ENCODE results near the gene DAZAP1.

DNA sequence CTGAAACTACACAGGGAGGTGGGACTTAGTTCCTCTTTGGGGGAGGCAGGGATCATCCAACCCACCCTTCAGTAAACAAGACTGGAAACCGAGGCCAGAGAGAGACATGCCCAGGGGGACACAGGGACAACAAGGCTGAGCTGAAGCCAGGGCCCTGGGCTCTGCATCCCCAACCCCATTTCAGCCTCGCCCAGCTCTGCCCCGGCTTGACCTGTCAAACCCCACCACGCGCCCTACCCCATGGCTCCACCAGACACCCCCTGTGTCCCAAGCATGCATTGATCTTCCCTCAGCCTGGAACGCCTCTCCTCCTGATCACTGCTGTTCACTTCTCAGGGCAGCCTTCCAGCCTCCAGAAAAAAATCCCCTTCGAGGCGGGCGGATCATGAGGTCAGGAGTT lies 40.6 kb downstream of the DAZAP1 start:
- no peak for TF ChIP-seq GATA2 (IDR thresholded peaks at IDR 0.05; ENCODE audit: low read depth, low read length)
- no peak for TF ChIP-seq GATA3 (IDR thresholded peaks at IDR 0.05; ENCODE audit: low read depth, low read length)
